ENCODE measurements around the gene RASL12. TPM values are rescaled to one million over a fixed set of nuclear protein-coding genes. Genes with fewer than 3 reads are reported as not detected.
"Not testable (repeated sequence)": the region's sequence is repeated elsewhere in the genome, so short reads cannot be mapped to it uniquely, and the experiment has no call there.

RASL12 gene
- total RNA-seq, 1 donor from 2014 or later: not detected

GRCh38 chr15:65056106-65056505, 11.7 kb downstream of the RASL12 start:
- no peak for DNase-seq (ENCODE audit: low read depth, low spot score)

GRCh38 chr15:65055201-65055870, 12.5 kb downstream of the RASL12 start:
- no peak for DNase-seq (ENCODE audit: low read depth, low spot score)

- DNase-seq (ENCODE audit: low read depth, low spot score): no peak
Measured at GRCh38 chr15:65054333-65055200, 13.2 kb downstream of the RASL12 start.

GRCh38 chr15:65052956-65053355, 14.8 kb downstream of the RASL12 start:
- DNase-seq (ENCODE audit: low read depth, low spot score): no peak

GRCh38 chr15:65051266-65051665, 16.5 kb downstream of the RASL12 start:
- no peak for DNase-seq (ENCODE audit: low read depth, low spot score)

- DNase-seq (ENCODE audit: low read depth, low spot score): no peak
Measured at GRCh38 chr15:65050270-65050669, 17.5 kb downstream of the RASL12 start.

GRCh38 chr15:65049418-65049840, 18.4 kb downstream of the RASL12 start:
- DNase-seq (ENCODE audit: low read depth, low spot score): peak; percentile 77

- DNase-seq (ENCODE audit: low read depth, low spot score): no peak
Measured at GRCh38 chr15:65048241-65048640, 19.6 kb downstream of the RASL12 start.

GRCh38 chr15:65044724-65045481, 22.9 kb downstream of the RASL12 start, which contains the start of gene SLC51B:
TSS of gene SLC51B (plus strand) at chr15:65045387. CDS start at chr15:65050005, 4,618 bp downstream.
- DNase-seq (ENCODE audit: low read depth, low spot score): no peak

- DNase-seq (ENCODE audit: low read depth, low spot score): not testable (repeated sequence)
Measured at GRCh38 chr15:65044218-65044617, 23.6 kb downstream of the RASL12 start.

- no peak for DNase-seq (ENCODE audit: low read depth, low spot score)
Measured at GRCh38 chr15:65042776-65043327, 24.9 kb downstream of the RASL12 start.

GRCh38 chr15:65041787-65042186, 26.0 kb downstream of the RASL12 start:
- DNase-seq (ENCODE audit: low read depth, low spot score): no peak

GRCh38 chr15:65040461-65040860, 27.3 kb downstream of the RASL12 start:
- no peak for DNase-seq (ENCODE audit: low read depth, low spot score)

GRCh38 chr15:65038836-65039235, 29.0 kb downstream of the RASL12 start:
- no peak for DNase-seq (ENCODE audit: low read depth, low spot score)

GRCh38 chr15:65038428-65038827, 29.4 kb downstream of the RASL12 start:
- no peak for DNase-seq (ENCODE audit: low read depth, low spot score)

GRCh38 chr15:65037309-65037708, 30.5 kb downstream of the RASL12 start:
- DNase-seq (ENCODE audit: low read depth, low spot score): no peak

- no peak for DNase-seq (ENCODE audit: low read depth, low spot score)
Measured at GRCh38 chr15:65034719-65035118, 33.1 kb downstream of the RASL12 start.

GRCh38 chr15:65033659-65034269, 34.0 kb downstream of the RASL12 start:
- DNase-seq (ENCODE audit: low read depth, low spot score): no peak

- DNase-seq (ENCODE audit: low read depth, low spot score): peak; percentile 37
Measured at GRCh38 chr15:65032801-65033537, 34.8 kb downstream of the RASL12 start.

GRCh38 chr15:65029736-65030208, 38.0 kb downstream of the RASL12 start:
- DNase-seq (ENCODE audit: low read depth, low spot score): no peak

Measured in pulmonary artery endothelial cell (primary cell).